CD4-positive, alpha-beta memory T cell (primary cell): Measurements from ENCODE around the gene ANKRD22. TPM values are rescaled to one million over a fixed set of nuclear protein-coding genes. Genes with fewer than 3 reads are reported as not detected.
"Not testable (repeated sequence)": the region's sequence is repeated elsewhere in the genome, so short reads cannot be mapped to it uniquely, and the experiment has no call there.

Source experiments
- CTCF ChIA-PET: fragments of 350-600 bp; sonication (Branson Sonifier 250); formaldehyde crosslinking; loops from one replicate; lab custom pipeline; 2021; ENCODE audit warnings: inconsistent platforms; ENCODE audit not compliant: partially characterized antibody; lab: Charles Lee
- POLR2A ChIA-PET: fragments of 350-600 bp; sonication (Branson Sonifier 250); formaldehyde crosslinking; loops from one replicate; lab custom pipeline; 2021; ENCODE audit not compliant: partially characterized antibody; lab: Charles Lee
- DNase-seq, 5 donors: peaks; one replicate each; pipeline versions ENCODE4 v3.0.0 to v3.0.0-alpha.2; 2020 to 2022; ENCODE audit warnings: mixed read lengths in 1 of 5
- H3K27ac ChIP-seq: one replicate; pipeline ENCODE4 v1.7.0; 2013; ENCODE audit warnings: low read depth, low read length
- H3K27me3 ChIP-seq: 2 replicates; pipeline ENCODE4 v1.7.0; 2013; ENCODE audit warnings: mild to moderate bottlenecking, low read length, moderate library complexity; ENCODE audit not compliant: insufficient read depth
- H3K36me3 ChIP-seq: 2 replicates; pipeline ENCODE4 v1.7.0; 2013; ENCODE audit warnings: mild to moderate bottlenecking, low read length, moderate library complexity; ENCODE audit not compliant: insufficient read depth
- H3K4me1 ChIP-seq: 2 replicates; pipeline ENCODE4 v1.7.0; 2013; ENCODE audit warnings: mild to moderate bottlenecking, low read length, moderate library complexity; ENCODE audit not compliant: insufficient read depth
- H3K4me3 ChIP-seq, 2 donors: one replicate each; pipeline ENCODE4 v1.7.0; 2013; ENCODE audit warnings: low read length in 2 of 2, mild to moderate bottlenecking in 1 of 2
- H3K9me3 ChIP-seq, 2 donors: one replicate each; pipeline ENCODE4 v1.7.0; 2013; ENCODE audit warnings: low read length in 2 of 2, control low read depth in 1 of 2; ENCODE audit not compliant: control insufficient read depth in 1 of 2
- H3K27ac Mint-ChIP-seq, 7 donors: one replicate each; pipeline ENCODE4 v1.8.0; 2020 to 2021; ENCODE audit warnings: mixed read lengths in 7 of 7, mild to moderate bottlenecking in 6 of 7, inconsistent platforms in 3 of 7, moderate library complexity in 3 of 7
- H3K27me3 Mint-ChIP-seq, 2 donors: one replicate each; pipeline ENCODE4 v1.8.0; 2020 to 2021; ENCODE audit warnings: mixed read lengths in 2 of 2
- H3K36me3 Mint-ChIP-seq, 2 donors: one replicate each; pipeline ENCODE4 v1.8.0; 2020 to 2021; ENCODE audit warnings: mixed read lengths in 2 of 2, inconsistent platforms in 1 of 2, mild to moderate bottlenecking in 1 of 2
- H3K4me1 Mint-ChIP-seq, 4 donors: one replicate each; pipeline ENCODE4 v1.8.0; 2020 to 2021; ENCODE audit warnings: mixed read lengths in 4 of 4, mild to moderate bottlenecking in 1 of 4
- H3K4me3 Mint-ChIP-seq, 8 donors: one replicate each; pipeline ENCODE4 v1.8.0; 2020 to 2021; ENCODE audit warnings: mixed read lengths in 8 of 8, mild to moderate bottlenecking in 7 of 8, moderate library complexity in 6 of 8, inconsistent platforms in 3 of 8
- H3K9me3 Mint-ChIP-seq, 8 donors: one replicate each; pipeline ENCODE4 v1.8.0; 2020 to 2021; ENCODE audit warnings: mixed read lengths in 8 of 8, mild to moderate bottlenecking in 5 of 8, inconsistent platforms in 3 of 8, moderate library complexity in 1 of 8
- intact Hi-C: fragments of 100-400 bp; cut with micrococcal nuclease; formaldehyde crosslinking; loops from one replicate; pipeline ENCODE4 v1.15.1; 2023
- polyA plus RNA-seq, 2 donors: library from polyadenylated mRNA; unstranded; fragments of 300-500 nt; fragmentation: Illumina TruSeq; gene quantifications; one replicate each; pipeline ENCODE4 v1.2.3, GENCODE V29; 2021
- total RNA-seq, 2 experiments: library from RNA; stranded (reverse); gene quantifications; one replicate each; pipeline ENCODE4 v1.2.3, GENCODE V29; 2021

The ANKRD22 gene
- total and polyA plus RNA-seq, 4 experiments from 2014 or later: 0.58 TPM; not detected in 3

GRCh38 chr10:88883448-88883809, 31.8 kb upstream of the ANKRD22 start:
- Mint-ChIP-seq H3K27ac (peak overlapping the region; percentile 34 to 92 (median 77)), H3K9me3 (no peaks in the 10 kb centered on the region), H3K36me3 (peaks cover 6 to 11% of the 10 kb centered on the region in 2 donors), H3K4me1 (peaks cover 58 to 90% (median 71%) of the 10 kb centered on the region in 4 donors), H3K27me3 (no peaks in the 10 kb centered on the region), H3K4me3 (peak overlapping the region; percentile 56 to 99 (median 86))
- intact Hi-C loops: loop anchor here (5.0 kb wide), 2 partner anchors 109 to 301 kb away; partner anchors contain the start of genes FAS and RNLS
- Histone ChIP-seq H3K27ac (no peak overlapping the region), H3K4me3 (no peak overlapping the region), H3K27me3 (no peaks in the 10 kb centered on the region), H3K9me3 (no peaks in the 10 kb centered on the region), H3K36me3 (no peaks in the 10 kb centered on the region), H3K4me1 (peaks cover 87% of the 10 kb centered on the region)
- DNase-seq: peak in 4 of 5 donors; percentile 25 to 42 (median 36)
- CTCF ChIA-PET: interaction anchor here (0.8 to 5.0 kb wide), 4 partner anchors 17 to 107 kb away, joined by 3 to 40 read pairs (median 7); partner anchors contain the start of gene FAS
- POLR2A ChIA-PET: interaction anchor here (0.7 to 1.5 kb wide), 2 partner anchors 15 to 43 kb away, joined by 3 read pairs; no protein-coding TSS in a partner anchor

GRCh38 chr10:88882646-88883447, 31.2 kb upstream of the ANKRD22 start:
- not testable (repeated sequence) for H3K27me3 ChIP-seq, H3K9me3 Mint-ChIP-seq, H3K27me3 Mint-ChIP-seq, H3K9me3 ChIP-seq, H3K36me3 ChIP-seq
- CTCF ChIA-PET: interaction anchor here (0.6 to 5.0 kb wide), 6 partner anchors 18 to 50 kb away, joined by 3 to 40 read pairs (median 8); no protein-coding TSS in a partner anchor
- Histone ChIP-seq H3K4me1 (peaks cover 85% of the 10 kb centered on the region), H3K4me3 (peak overlapping the region in 1 of 2 donors; percentile 71), H3K27ac (peak overlapping the region; percentile 18)
- Mint-ChIP-seq H3K36me3 (peaks cover 6 to 11% of the 10 kb centered on the region in 2 donors), H3K27ac (peak overlapping the region; percentile 34 to 92 (median 77)), H3K4me3 (peak overlapping the region; percentile 57 to 99 (median 99)), H3K4me1 (peaks cover 56 to 89% (median 69%) of the 10 kb centered on the region in 4 donors)
- DNase-seq: peak in 2 of 5 donors; percentile 6 to 13
- POLR2A ChIA-PET: interaction anchor here (1.5 to 2.0 kb wide), 2 partner anchors 14 to 57 kb away, joined by 3 to 12 read pairs; no protein-coding TSS in a partner anchor
- intact Hi-C loops: loop anchor here (5.0 kb wide), 2 partner anchors 109 to 301 kb away; partner anchors contain the start of genes FAS and RNLS

- Mint-ChIP-seq H3K27ac (peak overlapping the region; percentile 5 to 92 (median 64)), H3K36me3 (peaks cover 6 to 11% of the 10 kb centered on the region in 2 donors), H3K4me3 (peak overlapping the region; percentile 98 to 99 (median 99)), H3K27me3 (no peaks in the 10 kb centered on the region), H3K4me1 (peaks cover 55 to 88% (median 66%) of the 10 kb centered on the region in 4 donors), H3K9me3 (no peaks in the 10 kb centered on the region)
- no peaks in the 10 kb centered on the region for H3K36me3 ChIP-seq
- H3K27ac ChIP-seq: peak overlapping the region; percentile 18
- intact Hi-C loops: loop anchor here (2.0 to 5.0 kb wide), 3 partner anchors 15 to 300 kb away; partner anchors contain the start of genes FAS and RNLS
- peaks cover 77% of the 10 kb centered on the region for H3K4me1 ChIP-seq
- no peak for DNase-seq
- peak overlapping the region in 1 of 2 donors; percentile 71 for H3K4me3 ChIP-seq
- POLR2A ChIA-PET: interaction anchor here (0.6 to 3.5 kb wide), 9 partner anchors 13 to 973 kb away, joined by 3 to 40 read pairs (median 4); partner anchors contain the start of gene FAS
- CTCF ChIA-PET: interaction anchor here (0.6 to 5.0 kb wide), 9 partner anchors 9 to 72 kb away, joined by 3 to 30 read pairs (median 4); no protein-coding TSS in a partner anchor
- no peaks in the 10 kb centered on the region for H3K27me3 ChIP-seq
- no peaks in the 10 kb centered on the region for H3K9me3 ChIP-seq
Measured at GRCh38 chr10:88881922-88882645, 30.4 kb upstream of the ANKRD22 start.

GRCh38 chr10:88881320-88881719, 29.7 kb upstream of the ANKRD22 start:
- Histone ChIP-seq H3K27me3 (no peaks in the 10 kb centered on the region), H3K4me3 (peak overlapping the region; percentile 70 to 71), H3K27ac (peak overlapping the region; percentile 70), H3K9me3 (no peaks in the 10 kb centered on the region), H3K4me1 (peaks cover 70% of the 10 kb centered on the region), H3K36me3 (no peaks in the 10 kb centered on the region)
- peak overlapping the region; percentile 98 to 99 (median 99) for H3K4me3 Mint-ChIP-seq
- H3K36me3 Mint-ChIP-seq: peaks cover 6 to 11% of the 10 kb centered on the region in 2 donors
- H3K4me1 Mint-ChIP-seq: peaks cover 50 to 85% (median 62%) of the 10 kb centered on the region in 4 donors
- DNase-seq: no peak
- CTCF ChIA-PET: interaction anchor here (0.9 to 5.0 kb wide), 9 partner anchors 10 to 110 kb away, joined by 3 to 30 read pairs (median 4); no protein-coding TSS in a partner anchor
- POLR2A ChIA-PET: interaction anchor here (0.6 to 3.5 kb wide), 11 partner anchors 11 to 972 kb away, joined by 3 to 40 read pairs (median 4); partner anchors contain the start of gene FAS
- H3K27me3 Mint-ChIP-seq: no peaks in the 10 kb centered on the region
- peak overlapping the region; percentile 91 to 98 (median 96) for H3K27ac Mint-ChIP-seq
- intact Hi-C loops: loop anchor here (2.0 to 5.0 kb wide), 3 partner anchors 15 to 299 kb away; partner anchors contain the start of genes FAS and RNLS
- H3K9me3 Mint-ChIP-seq: no peaks in the 10 kb centered on the region

GRCh38 chr10:88880282-88881076, 28.8 kb upstream of the ANKRD22 start:
- POLR2A ChIA-PET: interaction anchor here (0.7 to 3.5 kb wide), 37 partner anchors 8 to 821 kb away, joined by 3 to 40 read pairs (median 4); partner anchors contain the start of genes FAS, IFIT1, KIF20B and LIPA

More at GRCh38 chr10:88880282-88881076, 28.8 kb upstream of the ANKRD22 start:
- H3K36me3 Mint-ChIP-seq: peaks cover 6 to 11% of the 10 kb centered on the region in 2 donors
- H3K4me3 Mint-ChIP-seq: peak overlapping the region; percentile 98 to 99 (median 99)
- no peaks in the 10 kb centered on the region for H3K27me3 Mint-ChIP-seq
- H3K4me3 ChIP-seq: peak overlapping the region; percentile 70 to 71
- H3K9me3 ChIP-seq: no peaks in the 10 kb centered on the region
- no peaks in the 10 kb centered on the region for H3K9me3 Mint-ChIP-seq
- peaks cover 61% of the 10 kb centered on the region for H3K4me1 ChIP-seq
- intact Hi-C loops: loop anchor here (1.0 to 5.0 kb wide), 6 partner anchors 16 to 1062 kb away; partner anchors contain the start of genes ATAD1, FAS and RNLS
- peak overlapping the region; percentile 70 for H3K27ac ChIP-seq
- H3K27me3 ChIP-seq: no peaks in the 10 kb centered on the region
- H3K4me1 Mint-ChIP-seq: peaks cover 48 to 78% (median 57%) of the 10 kb centered on the region in 4 donors
- CTCF ChIA-PET: interaction anchor here (0.6 to 5.0 kb wide), 16 partner anchors 11 to 337 kb away, joined by 3 to 36 read pairs (median 3); partner anchors contain the start of gene CH25H
- peak; percentile 74 to 81 (median 78) for DNase-seq
- H3K27ac Mint-ChIP-seq: peak overlapping the region; percentile 91 to 98 (median 96)
- no peaks in the 10 kb centered on the region for H3K36me3 ChIP-seq
